Activated T-cell treated with anti-CD3 and anti-CD28 coated beads, Interleukin-2, amount 50 U/mL, for 72 hours (primary cell): Measurements from ENCODE around the gene SLC7A4. TPM values are rescaled to one million over a fixed set of nuclear protein-coding genes. Genes with fewer than 3 reads are reported as not detected.
"Not testable (repeated sequence)": the region's sequence is repeated elsewhere in the genome, so short reads cannot be mapped to it uniquely, and the experiment has no call there.

Source experiments
- ATAC-seq, 2 donors: fragments of 150-1000 bp; cut with Tn5 transposase; replicated peaks in 1 of 2; 2 replicates each; pipeline ENCODE4 v1.10.0; 2021; ENCODE audit warnings: moderate library complexity in 2 of 2, mild to moderate bottlenecking in 1 of 2
- DNase-seq, 2 donors: peaks; one replicate each; pipeline ENCODE4 v3.0.0; 2021 to 2022; ENCODE audit warnings: mixed read lengths in 1 of 2
- H3K27ac Mint-ChIP-seq: one replicate; pipeline ENCODE4 v1.8.0; 2022; ENCODE audit warnings: mild to moderate bottlenecking, moderate library complexity, mixed read lengths
- H3K27me3 Mint-ChIP-seq: one replicate; pipeline ENCODE4 v1.8.0; 2022; ENCODE audit warnings: low read depth, mixed read lengths
- H3K36me3 Mint-ChIP-seq, 2 donors: one replicate each; pipeline ENCODE4 v1.8.0; 2022; ENCODE audit warnings: mixed read lengths in 2 of 2, mild to moderate bottlenecking in 1 of 2; ENCODE audit not compliant: insufficient read depth in 2 of 2
- H3K4me1 Mint-ChIP-seq: one replicate; pipeline ENCODE4 v1.8.0; 2022; ENCODE audit warnings: low read depth, mixed read lengths
- H3K4me3 Mint-ChIP-seq, 2 donors: one replicate each; pipeline ENCODE4 v1.8.0; 2022; ENCODE audit warnings: mild to moderate bottlenecking in 2 of 2, mixed read lengths in 2 of 2, moderate library complexity in 2 of 2
- H3K9me3 Mint-ChIP-seq, 2 donors: one replicate each; pipeline ENCODE4 v1.8.0; 2022; ENCODE audit warnings: mixed read lengths in 2 of 2
- total RNA-seq, 2 donors: library from RNA; stranded (reverse); gene quantifications; one replicate each; pipeline ENCODE4 v1.2.3, GENCODE V29; 2022

The SLC7A4 gene
- total RNA-seq, 2 donors from 2014 or later, result not detected

DNA sequence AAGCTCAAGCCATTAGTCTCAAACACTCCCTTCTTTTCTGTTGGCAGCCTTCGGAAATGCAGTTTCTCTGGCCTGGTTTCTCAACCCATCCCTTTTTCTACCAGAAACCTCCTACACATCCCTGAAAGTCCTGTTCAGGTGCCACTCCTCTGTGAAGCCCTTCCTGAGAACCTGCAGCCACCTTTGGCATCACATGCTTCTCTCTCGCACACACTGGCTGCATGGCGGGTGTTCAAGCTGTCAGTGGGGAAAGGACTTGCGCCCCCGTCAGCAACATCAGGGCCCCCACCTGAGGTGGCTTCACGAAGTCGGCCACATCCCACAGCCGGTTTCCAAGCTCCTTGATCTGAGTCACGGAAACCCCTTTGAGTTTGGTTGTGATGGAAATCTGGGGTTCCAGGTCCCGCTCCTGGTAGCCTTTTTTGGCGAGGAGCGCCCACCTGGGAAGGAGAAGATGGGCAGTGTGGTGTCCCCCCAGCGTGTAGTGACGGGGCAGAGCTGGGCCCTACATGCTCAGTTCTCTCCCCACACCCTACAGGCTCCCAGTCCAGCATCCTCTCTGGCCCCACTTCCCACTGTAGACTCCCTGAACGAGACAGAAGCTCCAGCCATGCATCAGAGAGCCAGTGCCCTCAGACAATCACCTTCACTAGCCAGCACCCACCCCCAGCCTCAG, 11.6 kb upstream of the SLC7A4 start:
- H3K36me3 Mint-ChIP-seq, result no peaks in the 10 kb centered on the region

GRCh38 chr22:21042978-21043859, 10.9 kb upstream of the SLC7A4 start:
- no peak overlapping the region for H3K4me3 Mint-ChIP-seq
- H3K27me3 Mint-ChIP-seq, result peaks cover 20% of the 10 kb centered on the region

More for the DNA sequence above, 11.6 kb upstream of the SLC7A4 start:
- Mint-ChIP-seq H3K4me3 (no peak overlapping the region), H3K9me3 (no peaks in the 10 kb centered on the region), H3K27me3 (peaks cover 20% of the 10 kb centered on the region), H3K4me1 (peaks cover 24% of the 10 kb centered on the region), H3K27ac (no peak overlapping the region)
- DNase-seq (no peak), ATAC-seq (no peak)

DNA sequence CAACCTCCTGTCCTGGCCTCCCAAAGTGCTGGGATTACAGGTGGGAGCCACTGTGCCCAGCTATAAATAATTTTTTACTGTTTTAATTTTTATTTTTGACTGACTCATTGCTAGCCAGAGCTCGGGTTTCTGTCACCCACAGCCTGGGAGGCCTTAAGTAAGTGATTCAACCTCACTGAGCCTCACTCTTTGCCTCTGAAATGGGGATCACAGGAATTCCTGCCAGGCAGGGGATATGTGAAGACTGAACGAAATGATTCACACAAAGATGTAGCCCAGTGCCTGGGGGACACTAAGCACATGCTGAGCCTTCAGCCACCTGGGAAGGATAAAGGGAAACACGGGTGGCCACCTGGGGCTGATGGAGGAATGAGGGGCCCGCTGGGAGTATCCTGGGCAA, 9.6 kb upstream of the SLC7A4 start:
- H3K36me3 Mint-ChIP-seq, result no peaks in the 10 kb centered on the region
- peaks cover 20% of the 10 kb centered on the region for H3K27me3 Mint-ChIP-seq
- H3K4me1 Mint-ChIP-seq, result peaks cover 24% of the 10 kb centered on the region
- no peak overlapping the region for H3K4me3 Mint-ChIP-seq
- no peaks in the 10 kb centered on the region for H3K9me3 Mint-ChIP-seq
- no peak for DNase-seq
- no peak for ATAC-seq
- no peak overlapping the region for H3K27ac Mint-ChIP-seq

More at GRCh38 chr22:21042978-21043859, 10.9 kb upstream of the SLC7A4 start:
- no peak for DNase-seq
- Mint-ChIP-seq H3K36me3 (no peaks in the 10 kb centered on the region), H3K4me1 (peaks cover 24% of the 10 kb centered on the region), H3K9me3 (no peaks in the 10 kb centered on the region), H3K27ac (no peak overlapping the region)
- ATAC-seq, result no peak

DNA sequence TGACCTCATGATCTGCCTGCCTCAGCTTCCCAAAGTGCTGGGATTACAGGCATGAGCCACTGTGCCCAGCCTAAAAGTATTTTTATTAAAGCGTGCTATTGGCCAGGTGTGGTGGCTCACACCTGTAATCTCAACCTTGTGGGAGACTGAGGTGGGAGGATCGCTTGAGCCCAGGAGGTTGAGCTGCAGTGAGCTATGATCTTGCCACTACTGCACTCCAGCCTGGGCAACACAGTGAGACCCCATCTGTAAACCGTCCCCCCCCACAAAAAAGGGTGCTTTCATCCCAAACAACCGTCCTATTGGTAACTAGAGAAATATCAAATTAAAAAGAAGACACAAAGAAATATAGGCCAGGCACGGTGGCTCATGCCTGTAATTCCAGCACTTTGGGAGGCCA, 6.8 kb upstream of the SLC7A4 start:
- not testable (repeated sequence) for DNase-seq, ATAC-seq, H3K36me3 Mint-ChIP-seq, H3K9me3 Mint-ChIP-seq, H3K27ac Mint-ChIP-seq, H3K4me3 Mint-ChIP-seq, H3K4me1 Mint-ChIP-seq
- peaks cover 12% of the 10 kb centered on the region for H3K27me3 Mint-ChIP-seq

GRCh38 chr22:21038405-21038804, 6.0 kb upstream of the SLC7A4 start:
- Mint-ChIP-seq H3K4me1 (peaks cover 13% of the 10 kb centered on the region), H3K27me3 (peaks cover 9% of the 10 kb centered on the region), H3K27ac (no peak overlapping the region), H3K4me3 (no peak overlapping the region), H3K9me3 (no peaks in the 10 kb centered on the region), H3K36me3 (no peaks in the 10 kb centered on the region)
- DNase-seq (no peak), ATAC-seq (no peak)

- peaks cover 7% of the 10 kb centered on the region for H3K27me3 Mint-ChIP-seq
- no peak overlapping the region for H3K4me3 Mint-ChIP-seq
- peaks cover 7% of the 10 kb centered on the region for H3K4me1 Mint-ChIP-seq
- no peak for DNase-seq
- no peak overlapping the region for H3K27ac Mint-ChIP-seq
- H3K36me3 Mint-ChIP-seq, result no peaks in the 10 kb centered on the region
- H3K9me3 Mint-ChIP-seq, result no peaks in the 10 kb centered on the region
- no peak for ATAC-seq
Observed at GRCh38 chr22:21034989-21035388, 2.6 kb upstream of the SLC7A4 start.

DNA sequence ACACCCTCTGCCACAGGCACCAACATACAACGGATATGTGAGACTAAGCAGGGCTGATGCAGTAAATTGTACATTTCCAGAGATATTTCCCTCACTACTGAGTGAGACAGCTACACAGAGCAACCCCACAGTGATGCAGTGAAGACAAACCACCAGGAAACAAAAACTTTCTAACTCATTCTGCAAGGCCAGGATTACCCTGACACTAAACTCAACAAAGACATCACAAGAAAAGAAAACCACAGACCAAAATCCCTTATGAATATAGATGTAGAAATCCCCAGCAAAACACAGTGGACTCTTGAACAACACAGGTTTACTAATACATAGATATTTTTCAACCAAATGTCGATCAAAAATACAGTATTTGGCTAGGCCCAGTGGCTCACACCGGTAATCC, 1.5 kb upstream of the SLC7A4 start:
- Mint-ChIP-seq H3K9me3 (no peaks in the 10 kb centered on the region), H3K36me3 (no peaks in the 10 kb centered on the region), H3K4me1 (peaks cover 7% of the 10 kb centered on the region), H3K27me3 (peaks cover 13% of the 10 kb centered on the region), H3K4me3 (no peak overlapping the region), H3K27ac (no peak overlapping the region)
- ATAC-seq (peak; percentile 90 to 93), DNase-seq (no peak)

- ATAC-seq (no peak), DNase-seq (no peak)
- H3K4me3 Mint-ChIP-seq, result no peak overlapping the region
Observed at GRCh38 chr22:21032868-21033688, 717 bp upstream of the SLC7A4 start.

GRCh38 chr22:21031545-21032036, 770 bp downstream of the SLC7A4 start:
- H3K27ac Mint-ChIP-seq, result no peak overlapping the region
- peaks cover 7% of the 10 kb centered on the region for H3K4me1 Mint-ChIP-seq
- H3K4me3 Mint-ChIP-seq, result peak overlapping the region in 1 of 2 donors; percentile 52
- H3K36me3 Mint-ChIP-seq, result no peaks in the 10 kb centered on the region
- H3K9me3 Mint-ChIP-seq, result no peaks in the 10 kb centered on the region
- no peak for ATAC-seq
- DNase-seq, result no peak
- H3K27me3 Mint-ChIP-seq, result peaks cover 13% of the 10 kb centered on the region

More at GRCh38 chr22:21032868-21033688, 717 bp upstream of the SLC7A4 start:
- peaks cover 13% of the 10 kb centered on the region for H3K27me3 Mint-ChIP-seq
- peaks cover 7% of the 10 kb centered on the region for H3K4me1 Mint-ChIP-seq
- no peak overlapping the region for H3K27ac Mint-ChIP-seq
- H3K9me3 Mint-ChIP-seq, result no peaks in the 10 kb centered on the region
- no peaks in the 10 kb centered on the region for H3K36me3 Mint-ChIP-seq

- Mint-ChIP-seq H3K4me1 (peaks cover 10% of the 10 kb centered on the region), H3K36me3 (no peaks in the 10 kb centered on the region), H3K27ac (no peak overlapping the region), H3K9me3 (no peaks in the 10 kb centered on the region), H3K4me3 (peak overlapping the region in 1 of 2 donors; percentile 52), H3K27me3 (peaks cover 13% of the 10 kb centered on the region)
- ATAC-seq, result no peak
- no peak for DNase-seq
Observed at GRCh38 chr22:21030621-21031544, 1.5 kb downstream of the SLC7A4 start.

- DNase-seq (no peak), ATAC-seq (no peak)
- H3K9me3 Mint-ChIP-seq, result no peaks in the 10 kb centered on the region
- H3K27me3 Mint-ChIP-seq, result peaks cover 13% of the 10 kb centered on the region
- no peak overlapping the region for H3K4me3 Mint-ChIP-seq
- no peaks in the 10 kb centered on the region for H3K36me3 Mint-ChIP-seq
- H3K4me1 Mint-ChIP-seq, result peaks cover 18% of the 10 kb centered on the region
- H3K27ac Mint-ChIP-seq, result no peak overlapping the region
Observed at GRCh38 chr22:21030032-21030431, 2.3 kb downstream of the SLC7A4 start.

GRCh38 chr22:21029486-21030025, 2.8 kb downstream of the SLC7A4 start:
- no peaks in the 10 kb centered on the region for H3K9me3 Mint-ChIP-seq
- H3K4me1 Mint-ChIP-seq, result peaks cover 22% of the 10 kb centered on the region
- H3K4me3 Mint-ChIP-seq, result no peak overlapping the region
- DNase-seq, result no peak
- no peak for ATAC-seq
- peaks cover 13% of the 10 kb centered on the region for H3K27me3 Mint-ChIP-seq
- H3K27ac Mint-ChIP-seq, result no peak overlapping the region
- no peaks in the 10 kb centered on the region for H3K36me3 Mint-ChIP-seq
